Measurements from ENCODE around the gene SYCP3. TPM values are rescaled to one million over a fixed set of nuclear protein-coding genes. Genes with fewer than 3 reads are reported as not detected.

The SYCP3 gene
- total and polyA plus RNA-seq, 2 of the 13 experiments (the other 11 are each of a cell fraction or from before 2014, with no cell fraction given), result not detected

DNA sequence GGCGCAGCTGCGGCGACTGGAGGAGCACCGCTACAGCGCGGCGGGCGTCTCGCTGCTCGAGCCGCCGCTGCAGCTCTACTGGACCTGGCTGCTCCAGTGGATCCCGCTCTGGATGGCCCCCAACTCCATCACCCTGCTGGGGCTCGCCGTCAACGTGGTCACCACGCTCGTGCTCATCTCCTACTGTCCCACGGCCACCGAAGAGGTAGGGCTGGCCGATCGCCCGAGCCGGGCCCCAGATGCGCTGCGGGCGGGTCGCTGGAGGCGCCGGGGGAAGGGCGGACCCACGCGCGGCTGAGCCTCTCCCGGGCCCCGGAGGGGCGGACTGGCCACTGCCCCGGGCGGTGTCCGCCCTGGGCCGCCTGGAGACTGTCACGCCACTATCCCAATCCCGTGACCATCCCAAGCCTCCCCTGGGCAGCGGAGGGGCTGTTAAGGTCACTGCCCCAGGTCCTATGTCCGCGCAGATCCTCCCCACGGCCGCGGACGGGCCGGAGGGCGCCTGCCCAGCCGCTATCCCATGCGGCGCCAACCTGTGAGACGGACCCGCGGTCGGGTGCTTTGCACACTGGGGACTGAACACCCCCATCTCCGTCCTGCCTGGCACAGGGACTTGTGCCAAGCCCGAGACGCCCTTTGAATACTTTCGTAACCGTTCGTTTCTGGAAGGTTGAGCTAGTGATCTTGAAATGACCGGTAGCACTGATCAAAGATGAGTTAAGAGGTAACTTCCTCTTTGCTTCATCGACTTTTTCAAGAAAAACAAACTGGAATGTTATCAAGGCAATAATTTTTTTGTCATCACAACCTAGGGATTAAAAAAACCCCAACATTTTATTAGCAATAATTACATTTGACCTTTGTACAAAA is 41.1 kb downstream of the SYCP3 start (continued):
- TF ChIP-seq ZNF205 (CRISPR knock-in tag; IDR thresholded peaks at IDR 0.05) (no peak), ZNF761 (CRISPR knock-in tag; conservative IDR thresholded peaks at IDR 0.05) (no peak), DMAP1 (CRISPR knock-in tag; IDR thresholded peaks at IDR 0.05) (peak; percentile 36; the same call in 1 of the 2 replicates), MYNN (CRISPR knock-in tag; IDR thresholded peaks at IDR 0.05; ENCODE audit: low read depth) (no peak), ZNF850 (CRISPR knock-in tag; conservative IDR thresholded peaks at IDR 0.05) (no peak), SKI (IDR thresholded peaks at IDR 0.05; ENCODE audit: partially characterized antibody) (no peak), ZNF577 (CRISPR knock-in tag; IDR thresholded peaks at IDR 0.05; ENCODE audit: borderline replicate concordance, low read depth) (no peak), ZNF496 (CRISPR knock-in tag; IDR thresholded peaks at IDR 0.05; ENCODE audit: insufficient replicate concordance) (no peak), SOX6 (IDR thresholded peaks at IDR 0.05) (no peak), SOX6 (CRISPR knock-in tag; IDR thresholded peaks at IDR 0.05) (no peak), KDM3A (CRISPR knock-in tag; IDR thresholded peaks at IDR 0.05; ENCODE audit: low read depth) (peak; percentile 41; the same call in 1 of the 2 replicates), ZNF430 (CRISPR knock-in tag; IDR thresholded peaks at IDR 0.05) (no peak; the same call in 1 of the 2 replicates), ZNF317 (CRISPR knock-in tag; IDR thresholded peaks at IDR 0.05) (no peak), ZNF75D (CRISPR knock-in tag; IDR thresholded peaks at IDR 0.05; ENCODE audit: borderline replicate concordance) (no peak), ZNF747 (CRISPR knock-in tag; IDR thresholded peaks at IDR 0.05; ENCODE audit: borderline replicate concordance) (no peak)
- TF ChIP-seq, protein P1, sequence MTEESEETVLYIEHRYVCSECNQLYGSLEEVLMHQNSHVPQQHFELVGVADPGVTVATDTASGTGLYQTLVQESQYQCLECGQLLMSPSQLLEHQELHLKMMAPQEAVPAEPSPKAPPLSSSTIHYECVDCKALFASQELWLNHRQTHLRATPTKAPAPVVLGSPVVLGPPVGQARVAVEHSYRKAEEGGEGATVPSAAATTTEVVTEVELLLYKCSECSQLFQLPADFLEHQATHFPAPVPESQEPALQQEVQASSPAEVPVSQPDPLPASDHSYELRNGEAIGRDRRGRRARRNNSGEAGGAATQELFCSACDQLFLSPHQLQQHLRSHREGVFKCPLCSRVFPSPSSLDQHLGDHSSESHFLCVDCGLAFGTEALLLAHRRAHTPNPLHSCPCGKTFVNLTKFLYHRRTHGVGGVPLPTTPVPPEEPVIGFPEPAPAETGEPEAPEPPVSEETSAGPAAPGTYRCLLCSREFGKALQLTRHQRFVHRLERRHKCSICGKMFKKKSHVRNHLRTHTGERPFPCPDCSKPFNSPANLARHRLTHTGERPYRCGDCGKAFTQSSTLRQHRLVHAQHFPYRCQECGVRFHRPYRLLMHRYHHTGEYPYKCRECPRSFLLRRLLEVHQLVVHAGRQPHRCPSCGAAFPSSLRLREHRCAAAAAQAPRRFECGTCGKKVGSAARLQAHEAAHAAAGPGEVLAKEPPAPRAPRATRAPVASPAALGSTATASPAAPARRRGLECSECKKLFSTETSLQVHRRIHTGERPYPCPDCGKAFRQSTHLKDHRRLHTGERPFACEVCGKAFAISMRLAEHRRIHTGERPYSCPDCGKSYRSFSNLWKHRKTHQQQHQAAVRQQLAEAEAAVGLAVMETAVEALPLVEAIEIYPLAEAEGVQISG (CRISPR knock-in tag; IDR thresholded peaks at IDR 0.05), result no peak
- TF ChIP-seq, protein P2, sequence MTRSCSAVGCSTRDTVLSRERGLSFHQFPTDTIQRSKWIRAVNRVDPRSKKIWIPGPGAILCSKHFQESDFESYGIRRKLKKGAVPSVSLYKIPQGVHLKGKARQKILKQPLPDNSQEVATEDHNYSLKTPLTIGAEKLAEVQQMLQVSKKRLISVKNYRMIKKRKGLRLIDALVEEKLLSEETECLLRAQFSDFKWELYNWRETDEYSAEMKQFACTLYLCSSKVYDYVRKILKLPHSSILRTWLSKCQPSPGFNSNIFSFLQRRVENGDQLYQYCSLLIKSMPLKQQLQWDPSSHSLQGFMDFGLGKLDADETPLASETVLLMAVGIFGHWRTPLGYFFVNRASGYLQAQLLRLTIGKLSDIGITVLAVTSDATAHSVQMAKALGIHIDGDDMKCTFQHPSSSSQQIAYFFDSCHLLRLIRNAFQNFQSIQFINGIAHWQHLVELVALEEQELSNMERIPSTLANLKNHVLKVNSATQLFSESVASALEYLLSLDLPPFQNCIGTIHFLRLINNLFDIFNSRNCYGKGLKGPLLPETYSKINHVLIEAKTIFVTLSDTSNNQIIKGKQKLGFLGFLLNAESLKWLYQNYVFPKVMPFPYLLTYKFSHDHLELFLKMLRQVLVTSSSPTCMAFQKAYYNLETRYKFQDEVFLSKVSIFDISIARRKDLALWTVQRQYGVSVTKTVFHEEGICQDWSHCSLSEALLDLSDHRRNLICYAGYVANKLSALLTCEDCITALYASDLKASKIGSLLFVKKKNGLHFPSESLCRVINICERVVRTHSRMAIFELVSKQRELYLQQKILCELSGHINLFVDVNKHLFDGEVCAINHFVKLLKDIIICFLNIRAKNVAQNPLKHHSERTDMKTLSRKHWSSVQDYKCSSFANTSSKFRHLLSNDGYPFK (CRISPR knock-in tag; IDR thresholded peaks at IDR 0.05; ENCODE audit: borderline replicate concordance), result no peak
- TF ChIP-seq, protein P3, sequence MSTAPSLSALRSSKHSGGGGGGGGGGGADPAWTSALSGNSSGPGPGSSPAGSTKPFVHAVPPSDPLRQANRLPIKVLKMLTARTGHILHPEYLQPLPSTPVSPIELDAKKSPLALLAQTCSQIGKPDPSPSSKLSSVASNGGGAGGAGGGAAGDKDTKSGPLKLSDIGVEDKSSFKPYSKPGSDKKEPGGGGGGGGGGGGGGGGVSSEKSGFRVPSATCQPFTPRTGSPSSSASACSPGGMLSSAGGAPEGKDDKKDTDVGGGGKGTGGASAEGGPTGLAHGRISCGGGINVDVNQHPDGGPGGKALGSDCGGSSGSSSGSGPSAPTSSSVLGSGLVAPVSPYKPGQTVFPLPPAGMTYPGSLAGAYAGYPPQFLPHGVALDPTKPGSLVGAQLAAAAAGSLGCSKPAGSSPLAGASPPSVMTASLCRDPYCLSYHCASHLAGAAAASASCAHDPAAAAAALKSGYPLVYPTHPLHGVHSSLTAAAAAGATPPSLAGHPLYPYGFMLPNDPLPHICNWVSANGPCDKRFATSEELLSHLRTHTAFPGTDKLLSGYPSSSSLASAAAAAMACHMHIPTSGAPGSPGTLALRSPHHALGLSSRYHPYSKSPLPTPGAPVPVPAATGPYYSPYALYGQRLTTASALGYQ (CRISPR knock-in tag; IDR thresholded peaks at IDR 0.05), result no peak
